ENCODE data around the gene TMEM135. TPM values are rescaled to one million over a fixed set of nuclear protein-coding genes. Genes with fewer than 3 reads are reported as not detected.

The TMEM135 gene
- total RNA-seq, 1 donor from 2014 or later, result 28.8 TPM

GRCh38 chr11:87059596-87060390 lies 22.1 kb downstream of the TMEM135 start:
- Mint-ChIP-seq H3K4me1 (ENCODE audit: low read depth) (peaks cover 13% of the 10 kb centered on the region), H3K27ac (no peak overlapping the region), H3K9me3 (no peaks in the 10 kb centered on the region), H3K27me3 (ENCODE audit: insufficient read depth) (no peaks in the 10 kb centered on the region), H3K36me3 (ENCODE audit: low read depth) (no peaks in the 10 kb centered on the region), H3K4me3 (no peak overlapping the region)
- intact Hi-C loops (cut with micrococcal nuclease), result no loop called here
- DNase-seq (ENCODE audit: low spot score), result no peak

- H3K4me1 Mint-ChIP-seq (ENCODE audit: low read depth), result peaks cover 13% of the 10 kb centered on the region
- no peaks in the 10 kb centered on the region for H3K9me3 Mint-ChIP-seq
- H3K27ac Mint-ChIP-seq, result no peak overlapping the region
- H3K4me3 Mint-ChIP-seq, result no peak overlapping the region
- intact Hi-C loops (cut with micrococcal nuclease), result no loop called here
- H3K36me3 Mint-ChIP-seq (ENCODE audit: low read depth), result no peaks in the 10 kb centered on the region
- no peaks in the 10 kb centered on the region for H3K27me3 Mint-ChIP-seq (ENCODE audit: insufficient read depth)
- DNase-seq (ENCODE audit: low spot score), result no peak
These were observed 24.0 kb downstream of the TMEM135 start for GRCh38 chr11:87061766-87062165.

- no peak overlapping the region for H3K27ac Mint-ChIP-seq
- no peaks in the 10 kb centered on the region for H3K36me3 Mint-ChIP-seq (ENCODE audit: low read depth)
- no peaks in the 10 kb centered on the region for H3K27me3 Mint-ChIP-seq (ENCODE audit: insufficient read depth)
- H3K4me3 Mint-ChIP-seq, result no peak overlapping the region
- intact Hi-C loops (cut with micrococcal nuclease), result no loop called here
- H3K4me1 Mint-ChIP-seq (ENCODE audit: low read depth), result peaks cover 13% of the 10 kb centered on the region
- DNase-seq (ENCODE audit: low spot score), result no peak
- H3K9me3 Mint-ChIP-seq, result no peaks in the 10 kb centered on the region
These were observed 26.2 kb downstream of the TMEM135 start for GRCh38 chr11:87063982-87064381.

- H3K4me3 Mint-ChIP-seq, result no peak overlapping the region
- no peak for DNase-seq (ENCODE audit: low spot score)
- H3K4me1 Mint-ChIP-seq (ENCODE audit: low read depth), result no peaks in the 10 kb centered on the region
- H3K27me3 Mint-ChIP-seq (ENCODE audit: insufficient read depth), result no peaks in the 10 kb centered on the region
- H3K27ac Mint-ChIP-seq, result no peak overlapping the region
- H3K9me3 Mint-ChIP-seq, result no peaks in the 10 kb centered on the region
- intact Hi-C loops (cut with micrococcal nuclease), result no loop called here
- peaks cover 23% of the 10 kb centered on the region for H3K36me3 Mint-ChIP-seq (ENCODE audit: low read depth)
These were observed 35.1 kb downstream of the TMEM135 start for GRCh38 chr11:87072787-87073186.

GRCh38 chr11:87076260-87076783 lies 38.6 kb downstream of the TMEM135 start:
- H3K9me3 Mint-ChIP-seq, result no peaks in the 10 kb centered on the region
- no peak overlapping the region for H3K27ac Mint-ChIP-seq
- no peaks in the 10 kb centered on the region for H3K27me3 Mint-ChIP-seq (ENCODE audit: insufficient read depth)
- H3K4me3 Mint-ChIP-seq, result no peak overlapping the region
- H3K4me1 Mint-ChIP-seq (ENCODE audit: low read depth), result peaks cover 5% of the 10 kb centered on the region
- DNase-seq (ENCODE audit: low spot score), result no peak
- intact Hi-C loops (cut with micrococcal nuclease), result no loop called here
- peaks cover 25% of the 10 kb centered on the region for H3K36me3 Mint-ChIP-seq (ENCODE audit: low read depth)

GRCh38 chr11:87076874-87077429 lies 39.2 kb downstream of the TMEM135 start:
- Mint-ChIP-seq H3K4me1 (ENCODE audit: low read depth) (peaks cover 11% of the 10 kb centered on the region), H3K27me3 (ENCODE audit: insufficient read depth) (no peaks in the 10 kb centered on the region), H3K4me3 (no peak overlapping the region), H3K36me3 (ENCODE audit: low read depth) (peaks cover 25% of the 10 kb centered on the region), H3K9me3 (no peaks in the 10 kb centered on the region), H3K27ac (no peak overlapping the region)
- no peak for DNase-seq (ENCODE audit: low spot score)
- intact Hi-C loops (cut with micrococcal nuclease), result no loop called here

GRCh38 chr11:87081358-87081757 lies 43.6 kb downstream of the TMEM135 start:
- peak overlapping the region; percentile 78 for H3K4me3 Mint-ChIP-seq
- no peak for DNase-seq (ENCODE audit: low spot score)
- peak overlapping the region; percentile 87 for H3K27ac Mint-ChIP-seq
- peaks cover 32% of the 10 kb centered on the region for H3K4me1 Mint-ChIP-seq (ENCODE audit: low read depth)
- intact Hi-C loops (cut with micrococcal nuclease), result loop anchor here (1.0 to 5.0 kb wide), 4 partner anchors 43 to 171 kb away; partner anchors contain the start of gene FZD4
- peaks cover 23% of the 10 kb centered on the region for H3K36me3 Mint-ChIP-seq (ENCODE audit: low read depth)
- H3K9me3 Mint-ChIP-seq, result no peaks in the 10 kb centered on the region
- no peaks in the 10 kb centered on the region for H3K27me3 Mint-ChIP-seq (ENCODE audit: insufficient read depth)

GRCh38 chr11:87082590-87082989 lies 44.9 kb downstream of the TMEM135 start:
- Mint-ChIP-seq H3K4me1 (ENCODE audit: low read depth) (peaks cover 34% of the 10 kb centered on the region), H3K27ac (peak overlapping the region; percentile 5), H3K9me3 (no peaks in the 10 kb centered on the region), H3K27me3 (ENCODE audit: insufficient read depth) (no peaks in the 10 kb centered on the region), H3K4me3 (peak overlapping the region; percentile 39), H3K36me3 (ENCODE audit: low read depth) (peaks cover 20% of the 10 kb centered on the region)
- no peak for DNase-seq (ENCODE audit: low spot score)
- intact Hi-C loops (cut with micrococcal nuclease), result loop anchor here (5.0 kb wide), 3 partner anchors 125 to 170 kb away; partner anchors contain the start of gene FZD4

- no peak for DNase-seq (ENCODE audit: low spot score)
- Mint-ChIP-seq H3K27ac (peak overlapping the region; percentile 58), H3K4me1 (ENCODE audit: low read depth) (peaks cover 34% of the 10 kb centered on the region), H3K36me3 (ENCODE audit: low read depth) (peaks cover 18% of the 10 kb centered on the region), H3K9me3 (no peaks in the 10 kb centered on the region), H3K27me3 (ENCODE audit: insufficient read depth) (no peaks in the 10 kb centered on the region), H3K4me3 (no peak overlapping the region)
- intact Hi-C loops (cut with micrococcal nuclease), result loop anchor here (5.0 kb wide), 3 partner anchors 126 to 169 kb away; partner anchors contain the start of gene FZD4
These were observed 45.3 kb downstream of the TMEM135 start for GRCh38 chr11:87083029-87083428.

- DNase-seq (ENCODE audit: low spot score), result no peak
- Mint-ChIP-seq H3K9me3 (peaks cover 16% of the 10 kb centered on the region), H3K36me3 (ENCODE audit: low read depth) (peaks cover 22% of the 10 kb centered on the region), H3K4me1 (ENCODE audit: low read depth) (peaks cover under 1% of the 10 kb centered on the region), H3K27ac (no peak overlapping the region), H3K4me3 (no peak overlapping the region), H3K27me3 (ENCODE audit: insufficient read depth) (no peaks in the 10 kb centered on the region)
- intact Hi-C loops (cut with micrococcal nuclease), result no loop called here
These were observed 54.4 kb downstream of the TMEM135 start for GRCh38 chr11:87092159-87092558.

- H3K4me1 Mint-ChIP-seq (ENCODE audit: low read depth), result peaks cover 5% of the 10 kb centered on the region
- no peak overlapping the region for H3K27ac Mint-ChIP-seq
- H3K36me3 Mint-ChIP-seq (ENCODE audit: low read depth), result peaks cover 24% of the 10 kb centered on the region
- DNase-seq (ENCODE audit: low spot score), result no peak
- no peaks in the 10 kb centered on the region for H3K27me3 Mint-ChIP-seq (ENCODE audit: insufficient read depth)
- H3K4me3 Mint-ChIP-seq, result no peak overlapping the region
- intact Hi-C loops (cut with micrococcal nuclease), result no loop called here
- H3K9me3 Mint-ChIP-seq, result peaks cover 16% of the 10 kb centered on the region
These were observed 54.8 kb downstream of the TMEM135 start for GRCh38 chr11:87092567-87092966.

GRCh38 chr11:87097582-87097981 lies 59.8 kb downstream of the TMEM135 start:
- peak; percentile 19 for DNase-seq (ENCODE audit: low spot score)
- Mint-ChIP-seq H3K9me3 (peaks cover 6% of the 10 kb centered on the region), H3K4me3 (no peak overlapping the region), H3K27ac (no peak overlapping the region), H3K36me3 (ENCODE audit: low read depth) (peaks cover 22% of the 10 kb centered on the region), H3K27me3 (ENCODE audit: insufficient read depth) (no peaks in the 10 kb centered on the region), H3K4me1 (ENCODE audit: low read depth) (peaks cover 10% of the 10 kb centered on the region)
- intact Hi-C loops (cut with micrococcal nuclease), result loop anchor here (1.0 to 5.0 kb wide), 3 partner anchors 60 to 195 kb away; partner anchors contain the start of gene TMEM135

GRCh38 chr11:87101956-87102580 lies 64.3 kb downstream of the TMEM135 start:
- DNase-seq (ENCODE audit: low spot score), result no peak
- H3K9me3 Mint-ChIP-seq, result peaks cover 6% of the 10 kb centered on the region
- H3K27me3 Mint-ChIP-seq (ENCODE audit: insufficient read depth), result no peaks in the 10 kb centered on the region
- intact Hi-C loops (cut with micrococcal nuclease), result no loop called here
- peaks cover 10% of the 10 kb centered on the region for H3K4me1 Mint-ChIP-seq (ENCODE audit: low read depth)
- peaks cover 8% of the 10 kb centered on the region for H3K36me3 Mint-ChIP-seq (ENCODE audit: low read depth)
- no peak overlapping the region for H3K4me3 Mint-ChIP-seq
- no peak overlapping the region for H3K27ac Mint-ChIP-seq

Measured in activated T-helper 1 cell treated with anti-CD3 and anti-CD28 coated beads, Interleukin-12 subunit alpha, Interleukin-12 subunit beta, Interleukin-2, Interleukin-4 antibody, amounts not matched to agents 30 ng/mL and 10 ng/mL and 1 ng/mL, durations not matched to agents 14 hours and 24 hours and 36 hours (primary cell).